Measurements from ENCODE around the gene BCAT1. TPM values are rescaled to one million over a fixed set of nuclear protein-coding genes. Genes with fewer than 3 reads are reported as not detected.

Gene BCAT1
- total and polyA plus RNA-seq, 2 experiments from 2014 or later: 53.6 to 181 TPM

- Histone ChIP-seq H3K27ac (ENCODE audit: low read depth) (no peak overlapping the region), H3K4me2 (no peak overlapping the region)
- H3K4me3 Mint-ChIP-seq: no peak overlapping the region
These were observed 39.2 kb downstream of the BCAT1 start for GRCh38 chr12:24909667-24910066.

More at GRCh38 chr12:24909667-24910066, 39.2 kb downstream of the BCAT1 start:
- no peak overlapping the region for H3K27ac Mint-ChIP-seq
- peaks cover 17% of the 10 kb centered on the region; the same call in 2 of the 3 replicates for H3K4me1 Mint-ChIP-seq
- Histone ChIP-seq H3F3A (replicated peaks; ENCODE audit: low read depth) (peaks cover 2% of the 10 kb centered on the region; the same call in 1 of the 2 replicates), H3K9me2 (ENCODE audit: insufficient read depth) (no peaks in the 10 kb centered on the region), H3K27me3 (ENCODE audit: insufficient read depth) (no peaks in the 10 kb centered on the region), H3K4me3 (no peak overlapping the region), H3K36me3 (ENCODE audit: insufficient read depth) (peaks cover 5% of the 10 kb centered on the region; the same call in 1 of the 2 replicates), H4K20me1 (replicated peaks; ENCODE audit: insufficient read depth) (peaks cover 13% of the 10 kb centered on the region; the same call in 1 of the 2 replicates), H3K4me1 (ENCODE audit: insufficient read depth) (peaks cover 32% of the 10 kb centered on the region), H3K79me2 (replicated peaks; ENCODE audit: insufficient read depth) (peaks cover 92% of the 10 kb centered on the region), H2AFZ (no peak overlapping the region)
- H3K36me3 Mint-ChIP-seq (ENCODE audit: low read depth): peaks cover 47% of the 10 kb centered on the region
- ATAC-seq (no peak), DNase-seq (ENCODE audit: low spot score) (no peak)
- H3K9me3 Mint-ChIP-seq: no peaks in the 10 kb centered on the region
- TF ChIP-seq ZNF331 (CRISPR knock-in tag; IDR thresholded peaks at IDR 0.05; ENCODE audit: low read depth): no peak
- no peak for TF ChIP-seq POLR2AphosphoS5 (IDR thresholded peaks at IDR 0.05; ENCODE audit: low read depth)
- TF ChIP-seq CTCF (conservative IDR thresholded peaks at IDR 0.05; ENCODE audit: low read depth in 2 of 2): no peak
- no peak for TF ChIP-seq JUNB (IDR thresholded peaks at IDR 0.05; ENCODE audit: unreplicated experiment)
- TF ChIP-seq REST (IDR thresholded peaks at IDR 0.05; ENCODE audit: unreplicated experiment): no peak
- no peak for TF ChIP-seq EZH2phosphoT487 (IDR thresholded peaks at IDR 0.05; ENCODE audit: unreplicated experiment)
- TF ChIP-seq STAT1 (IDR thresholded peaks at IDR 0.05; ENCODE audit: unreplicated experiment): no peak
- no peak for TF ChIP-seq EZH2 (IDR thresholded peaks at IDR 0.05; ENCODE audit: low read depth, unreplicated experiment)
- peaks cover 2% of the 10 kb centered on the region for H3K27me3 Mint-ChIP-seq (ENCODE audit: insufficient read depth, low read depth, poor library complexity)
